Brain microvascular endothelial cell (primary cell): ENCODE results near the gene ZBTB39.

Source experiments
- DNase-seq: peaks from one replicate; pipeline ENCODE4 v3.0.0-alpha.2; 2020
- H3K27ac ChIP-seq: fragments of 250-450 bp; sonication (Bioruptor Pico); 2 replicates; pipeline ENCODE4 v1.5.1; 2020; ENCODE audit warnings: mild to moderate bottlenecking, moderate library complexity
- H3K27me3 ChIP-seq: fragments of 250-450 bp; sonication (Bioruptor Pico); replicated peaks from 2 replicates; pipeline ENCODE4 v1.5.1; 2020; ENCODE audit warnings: mild to moderate bottlenecking
- H3K36me3 ChIP-seq: fragments of 250-450 bp; sonication (Bioruptor Pico); replicated peaks from 2 replicates; pipeline ENCODE4 v1.5.1; 2020; ENCODE audit warnings: mild to moderate bottlenecking
- H3K4me3 ChIP-seq: 2 replicates; pipeline ENCODE4 v1.5.1; 2011; ENCODE audit warnings: low read depth, mild to moderate bottlenecking, control low read depth, low read length, moderate library complexity
- in situ Hi-C: cut with HindIII; loops from 2 replicates; pipeline ENCODE4 v1.10.0; 2017; ENCODE audit warnings: low sequenced_read_pairs, low pct_ligation_motif_present
- TF ChIP-seq, protein P1 (sequence below): IDR thresholded peaks from 2 replicates; pipeline ENCODE4 v1.5.1; 2011; ENCODE audit warnings: low read depth, mild to moderate bottlenecking, moderate library complexity, low read length, control low read depth, inconsistent platforms; ENCODE audit errors: missing control alignments

ZBTB39 gene

GRCh38 chr12:57049119-57049446 lies 42.7 kb upstream of the ZBTB39 start:
- Histone ChIP-seq H3K4me3 (no peak overlapping the region), H3K36me3 (no peaks in the 10 kb centered on the region), H3K27ac (no peak overlapping the region), H3K27me3 (no peaks in the 10 kb centered on the region)
- TF ChIP-seq, protein P1, sequence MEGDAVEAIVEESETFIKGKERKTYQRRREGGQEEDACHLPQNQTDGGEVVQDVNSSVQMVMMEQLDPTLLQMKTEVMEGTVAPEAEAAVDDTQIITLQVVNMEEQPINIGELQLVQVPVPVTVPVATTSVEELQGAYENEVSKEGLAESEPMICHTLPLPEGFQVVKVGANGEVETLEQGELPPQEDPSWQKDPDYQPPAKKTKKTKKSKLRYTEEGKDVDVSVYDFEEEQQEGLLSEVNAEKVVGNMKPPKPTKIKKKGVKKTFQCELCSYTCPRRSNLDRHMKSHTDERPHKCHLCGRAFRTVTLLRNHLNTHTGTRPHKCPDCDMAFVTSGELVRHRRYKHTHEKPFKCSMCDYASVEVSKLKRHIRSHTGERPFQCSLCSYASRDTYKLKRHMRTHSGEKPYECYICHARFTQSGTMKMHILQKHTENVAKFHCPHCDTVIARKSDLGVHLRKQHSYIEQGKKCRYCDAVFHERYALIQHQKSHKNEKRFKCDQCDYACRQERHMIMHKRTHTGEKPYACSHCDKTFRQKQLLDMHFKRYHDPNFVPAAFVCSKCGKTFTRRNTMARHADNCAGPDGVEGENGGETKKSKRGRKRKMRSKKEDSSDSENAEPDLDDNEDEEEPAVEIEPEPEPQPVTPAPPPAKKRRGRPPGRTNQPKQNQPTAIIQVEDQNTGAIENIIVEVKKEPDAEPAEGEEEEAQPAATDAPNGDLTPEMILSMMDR, result no peak
- no peak for DNase-seq
- in situ Hi-C loops, result no loop called here

DNA sequence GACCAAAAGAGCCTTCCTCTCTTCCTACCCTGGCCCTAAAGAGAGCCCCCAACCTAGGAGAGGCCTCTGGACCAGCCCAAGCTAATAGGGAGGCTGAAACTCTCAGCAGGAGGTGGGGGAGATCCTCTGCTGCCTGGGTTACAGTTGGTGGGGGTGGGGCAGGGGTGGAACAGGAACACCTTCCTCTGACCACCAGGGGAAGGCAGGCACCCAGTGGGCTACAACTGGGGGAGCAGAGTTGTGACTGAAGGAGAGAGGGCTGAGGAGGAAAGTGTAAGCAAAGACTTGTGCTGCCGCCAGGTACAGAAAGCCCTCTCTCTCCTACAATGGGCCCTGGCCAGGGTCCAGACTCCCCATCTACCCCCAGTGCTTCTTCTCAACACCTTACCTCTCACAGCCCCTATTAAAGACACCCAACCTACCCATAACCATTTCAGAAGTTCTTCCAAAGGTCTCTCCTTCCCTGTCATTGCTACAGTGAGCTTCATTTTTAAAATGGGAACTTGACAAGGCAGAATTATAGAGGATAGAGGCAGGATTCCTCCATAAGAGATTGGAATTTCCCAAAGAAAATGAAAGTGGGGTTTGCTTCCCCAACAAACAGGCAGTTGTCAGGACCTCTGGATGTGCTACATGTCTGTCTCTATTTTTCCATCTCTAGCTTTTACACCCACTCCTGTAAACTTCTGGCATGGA lies 42.2 kb upstream of the ZBTB39 start:
- Histone ChIP-seq H3K27me3 (no peaks in the 10 kb centered on the region), H3K4me3 (no peak overlapping the region), H3K36me3 (no peaks in the 10 kb centered on the region), H3K27ac (no peak overlapping the region)
- TF ChIP-seq, protein P1, result no peak
- DNase-seq, result no peak
- in situ Hi-C loops, result no loop called here

GRCh38 chr12:57047981-57048380 lies 41.6 kb upstream of the ZBTB39 start:
- H3K27me3 ChIP-seq, result no peaks in the 10 kb centered on the region
- DNase-seq, result no peak
- in situ Hi-C loops, result no loop called here
- H3K4me3 ChIP-seq, result no peak overlapping the region
- TF ChIP-seq, protein P1, result no peak
- H3K36me3 ChIP-seq, result no peaks in the 10 kb centered on the region
- H3K27ac ChIP-seq, result no peak overlapping the region

GRCh38 chr12:57046947-57047890 lies 40.9 kb upstream of the ZBTB39 start:
- TF ChIP-seq, protein P1, result no peak
- Histone ChIP-seq H3K27me3 (no peaks in the 10 kb centered on the region), H3K36me3 (no peaks in the 10 kb centered on the region), H3K27ac (no peak overlapping the region), H3K4me3 (no peak overlapping the region)
- in situ Hi-C loops, result no loop called here
- no peak for DNase-seq

DNA sequence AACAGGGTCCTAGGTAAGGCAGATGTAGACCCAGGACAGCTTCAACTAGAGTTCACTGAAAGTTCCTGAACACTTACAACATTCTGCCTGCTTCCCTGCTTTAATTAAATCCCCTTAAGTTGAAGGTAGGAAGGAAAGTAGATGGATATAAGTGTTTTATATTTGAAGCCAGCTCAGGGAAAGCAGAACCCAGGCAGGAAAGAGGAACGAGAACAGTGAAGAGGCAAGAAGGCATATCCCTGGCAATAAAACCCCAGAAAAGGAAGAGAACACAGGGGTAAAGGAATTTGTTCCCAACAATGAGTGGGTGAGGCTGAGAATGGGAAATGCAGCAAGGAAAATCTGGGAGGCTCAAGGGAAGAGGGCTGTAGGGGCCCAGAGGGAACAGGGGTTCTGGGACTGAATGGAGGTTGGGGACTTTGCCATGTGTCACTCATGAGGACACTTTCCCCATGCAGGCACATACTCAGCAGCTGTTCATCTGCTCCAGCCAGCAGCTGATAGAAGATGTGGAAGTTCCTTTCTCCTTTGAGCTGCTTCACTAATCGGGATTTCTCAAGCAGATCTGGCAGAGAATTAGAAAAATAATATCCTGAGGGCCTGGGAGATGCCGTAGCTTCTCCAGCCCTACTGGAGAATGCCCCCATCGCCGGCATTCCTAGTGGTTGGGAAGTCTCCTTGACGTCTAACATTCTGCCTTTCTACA lies 39.9 kb upstream of the ZBTB39 start:
- TF ChIP-seq, protein P1, result no peak
- Histone ChIP-seq H3K27ac (no peak overlapping the region), H3K4me3 (no peak overlapping the region), H3K36me3 (no peaks in the 10 kb centered on the region), H3K27me3 (peaks cover 4% of the 10 kb centered on the region)
- in situ Hi-C loops, result no loop called here
- no peak for DNase-seq
